Measurements from ENCODE around the gene FAM174B. TPM values are rescaled to one million over a fixed set of nuclear protein-coding genes. Genes with fewer than 3 reads are reported as not detected.

FAM174B gene
- total RNA-seq, 4 donors from 2014 or later: 2.2 to 8.5 (median 4.4) TPM

DNA sequence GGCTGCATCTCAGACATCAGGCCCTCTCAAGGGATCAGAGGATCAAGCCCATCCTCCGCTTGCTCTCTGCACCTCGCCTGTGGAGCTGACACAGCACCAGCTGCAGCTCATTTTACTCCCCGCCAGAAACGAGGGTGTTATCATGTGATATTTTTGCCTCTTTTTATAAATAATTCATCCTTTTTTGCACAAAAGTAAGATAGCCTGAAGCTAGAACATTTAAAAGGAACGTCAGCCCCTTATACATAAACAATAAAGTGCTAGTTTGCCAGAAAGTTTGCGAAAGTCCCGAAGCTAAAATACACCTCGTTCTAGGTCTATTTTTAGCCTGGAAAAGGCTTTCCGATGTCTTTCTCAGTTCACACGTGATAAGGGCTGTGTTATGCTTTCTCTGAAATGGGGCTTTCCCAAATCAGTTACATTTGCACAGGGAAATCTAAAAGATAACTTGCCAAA is 9.6 kb upstream of the FAM174B start:
- TF ChIP-seq, protein P1, sequence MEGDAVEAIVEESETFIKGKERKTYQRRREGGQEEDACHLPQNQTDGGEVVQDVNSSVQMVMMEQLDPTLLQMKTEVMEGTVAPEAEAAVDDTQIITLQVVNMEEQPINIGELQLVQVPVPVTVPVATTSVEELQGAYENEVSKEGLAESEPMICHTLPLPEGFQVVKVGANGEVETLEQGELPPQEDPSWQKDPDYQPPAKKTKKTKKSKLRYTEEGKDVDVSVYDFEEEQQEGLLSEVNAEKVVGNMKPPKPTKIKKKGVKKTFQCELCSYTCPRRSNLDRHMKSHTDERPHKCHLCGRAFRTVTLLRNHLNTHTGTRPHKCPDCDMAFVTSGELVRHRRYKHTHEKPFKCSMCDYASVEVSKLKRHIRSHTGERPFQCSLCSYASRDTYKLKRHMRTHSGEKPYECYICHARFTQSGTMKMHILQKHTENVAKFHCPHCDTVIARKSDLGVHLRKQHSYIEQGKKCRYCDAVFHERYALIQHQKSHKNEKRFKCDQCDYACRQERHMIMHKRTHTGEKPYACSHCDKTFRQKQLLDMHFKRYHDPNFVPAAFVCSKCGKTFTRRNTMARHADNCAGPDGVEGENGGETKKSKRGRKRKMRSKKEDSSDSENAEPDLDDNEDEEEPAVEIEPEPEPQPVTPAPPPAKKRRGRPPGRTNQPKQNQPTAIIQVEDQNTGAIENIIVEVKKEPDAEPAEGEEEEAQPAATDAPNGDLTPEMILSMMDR (IDR thresholded peaks at IDR 0.05; ENCODE audit: low read depth): no peak

DNA sequence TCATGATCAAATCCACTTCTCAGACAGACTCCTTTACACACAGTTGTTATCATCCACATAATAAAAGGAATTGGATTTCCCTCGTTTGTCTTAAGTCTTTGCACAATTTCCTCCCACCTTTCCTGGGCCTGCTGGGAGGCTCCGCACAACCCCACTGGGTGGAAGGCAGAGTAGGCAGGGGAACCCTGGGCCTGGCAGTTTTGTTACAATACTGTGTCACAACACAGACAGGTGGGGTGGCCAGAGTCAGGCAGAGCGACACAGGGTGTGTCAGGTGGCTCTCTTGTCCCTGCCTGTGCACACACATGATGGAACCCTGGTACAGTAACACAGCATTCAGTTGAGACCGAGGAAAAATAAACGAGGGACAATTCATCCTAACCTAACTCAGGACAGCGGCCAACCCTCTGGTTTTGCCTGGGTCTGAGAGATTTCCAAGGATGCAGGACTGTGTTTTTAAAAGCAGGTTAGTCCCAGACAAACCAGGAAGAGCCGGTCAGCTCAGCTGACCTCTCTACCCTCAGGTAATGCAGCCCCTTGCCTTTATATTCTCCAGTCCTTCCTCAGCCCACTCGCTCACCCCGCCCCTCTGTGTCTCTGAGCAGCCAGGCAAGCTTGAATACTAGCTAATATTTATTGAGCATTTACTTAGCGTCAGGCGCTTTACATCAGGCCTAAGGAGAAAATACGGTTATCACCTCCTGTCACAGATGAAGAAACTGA is 8.8 kb upstream of the FAM174B start:
- TF ChIP-seq, protein P1 (IDR thresholded peaks at IDR 0.05; ENCODE audit: low read depth): no peak

DNA sequence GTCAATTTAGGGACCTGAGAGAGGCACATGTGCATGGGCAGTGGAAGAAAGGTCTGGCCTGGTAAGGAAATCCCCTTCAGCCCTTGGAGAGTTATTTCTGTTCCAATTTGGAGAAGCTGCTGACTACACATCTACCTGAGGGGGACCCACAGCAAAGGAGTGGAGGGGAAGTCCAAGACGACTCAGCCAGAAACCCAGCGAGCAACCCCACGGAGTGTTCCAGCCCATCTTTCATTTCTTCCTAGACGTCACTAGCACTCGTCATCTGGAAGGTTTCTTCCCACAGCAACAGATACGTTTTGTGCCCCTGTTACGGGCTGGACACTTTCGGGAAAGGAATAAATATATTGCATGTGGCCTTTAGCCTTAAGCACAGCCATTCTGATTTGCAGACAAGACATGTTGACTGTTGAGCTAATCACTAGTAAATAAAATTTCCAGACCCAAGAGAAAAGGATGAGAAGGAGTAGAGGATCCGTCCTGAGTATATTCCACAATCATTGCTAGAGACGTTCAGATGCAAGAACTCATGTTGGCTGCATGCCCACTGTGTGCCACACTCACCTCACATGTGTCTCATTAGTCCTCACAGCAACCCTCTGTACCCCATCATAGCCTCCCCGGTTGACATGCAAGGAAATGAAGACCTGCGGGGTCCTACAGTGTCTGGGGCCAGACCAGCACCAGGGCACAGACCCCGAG is 7.8 kb upstream of the FAM174B start:
- TF ChIP-seq, protein P1 (IDR thresholded peaks at IDR 0.05; ENCODE audit: low read depth): no peak

DNA sequence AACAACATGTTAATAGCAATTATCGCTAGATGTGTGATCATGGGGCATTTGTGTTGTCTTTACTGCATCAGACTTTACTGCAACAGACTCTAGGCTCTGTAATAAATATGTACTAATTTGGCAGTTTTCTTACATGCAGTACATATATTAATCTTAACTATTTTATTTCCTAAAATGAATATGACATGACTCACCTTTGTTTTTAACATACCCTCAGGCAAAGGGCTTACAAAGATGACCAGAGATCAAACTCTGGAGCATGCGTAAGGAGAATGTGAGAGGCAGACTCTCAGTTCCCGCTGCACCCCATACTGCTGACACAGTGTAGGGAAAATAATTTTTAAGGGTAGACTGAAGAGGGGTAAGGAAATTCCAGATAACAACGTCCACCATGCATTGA is 7.2 kb upstream of the FAM174B start:
- TF ChIP-seq, protein P1 (IDR thresholded peaks at IDR 0.05; ENCODE audit: low read depth): no peak

DNA sequence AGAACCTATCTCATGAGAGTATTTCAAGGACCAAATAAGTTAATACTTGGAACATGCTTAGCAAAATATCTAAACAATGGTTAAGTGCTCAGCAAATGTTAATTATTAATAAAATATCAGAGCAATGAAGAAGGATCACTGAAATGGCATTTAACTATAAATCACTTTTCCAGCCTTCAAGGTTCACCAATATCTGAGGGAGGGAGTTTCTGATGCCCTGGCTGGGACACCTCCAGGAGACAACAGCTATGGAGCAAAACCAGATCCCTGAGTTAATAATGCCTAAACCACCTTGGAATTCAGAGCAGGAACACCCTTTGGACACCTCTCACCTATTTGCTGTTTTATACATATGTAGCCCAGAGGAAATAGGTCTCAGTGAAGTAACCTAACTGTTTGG is 6.4 kb upstream of the FAM174B start:
- TF ChIP-seq, protein P1 (IDR thresholded peaks at IDR 0.05; ENCODE audit: low read depth): no peak

DNA sequence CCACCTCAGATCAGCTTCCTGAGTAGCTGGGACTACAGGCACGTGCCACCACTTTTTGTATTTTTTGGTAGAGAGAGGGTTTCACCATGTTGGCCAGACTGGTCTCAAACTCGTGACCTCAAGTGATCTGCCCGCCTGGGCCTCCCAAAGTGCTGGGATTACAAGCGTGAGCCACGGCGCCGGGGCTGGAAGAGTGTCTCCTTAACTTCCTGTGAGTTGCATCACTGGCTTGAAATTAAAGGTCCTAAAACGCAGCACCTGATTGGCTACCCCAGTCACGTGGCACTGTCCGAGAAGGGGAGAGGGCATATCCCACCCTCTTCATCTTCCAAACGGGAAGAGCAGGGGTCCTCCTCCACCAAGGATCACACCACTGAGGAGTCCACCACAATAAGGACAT is 5.5 kb upstream of the FAM174B start:
- TF ChIP-seq, protein P1 (IDR thresholded peaks at IDR 0.05; ENCODE audit: low read depth): no peak

DNA sequence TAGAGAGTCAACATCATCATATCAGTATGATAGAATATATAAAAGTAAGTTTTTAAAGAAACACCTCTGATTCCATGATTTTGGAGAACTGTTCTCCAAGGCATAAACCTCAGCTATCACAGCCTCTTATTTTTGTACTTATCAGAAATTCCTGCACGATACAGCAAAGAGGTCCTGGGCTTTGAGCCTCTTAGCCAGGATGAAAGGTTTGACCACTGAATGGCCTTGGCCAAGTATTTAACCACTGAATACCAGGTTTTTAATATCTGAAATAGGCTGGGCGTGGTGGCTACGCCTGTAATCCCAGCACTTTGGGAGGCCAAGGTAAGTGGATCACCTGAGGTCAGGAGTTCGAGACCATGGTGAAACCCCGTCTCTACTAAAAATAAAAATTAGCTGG is 1.9 kb upstream of the FAM174B start:
- TF ChIP-seq, protein P1 (IDR thresholded peaks at IDR 0.05; ENCODE audit: low read depth): no peak

Measured in subcutaneous adipose tissue (tissue), 4 donors.